GM23248 (cell line): ENCODE results near the gene MRFAP1. TPM values are rescaled to one million over a fixed set of nuclear protein-coding genes. Genes with fewer than 3 reads are reported as not detected.

Experiments used
- DNase-seq: peaks from one replicate; pipeline ENCODE4 v3.0.0-alpha.2; 2015
- H2AFZ ChIP-seq: fragments of 200-600 bp; sonication (generic); 2 replicates; pipeline ENCODE4 v1.6.1; 2016; ENCODE audit warnings: antibody characterized with exemption
- H3F3A ChIP-seq: fragments of 200-600 bp; sonication (generic); 2 replicates; pipeline ENCODE4 v1.6.1; 2016; ENCODE audit warnings: mild to moderate bottlenecking, antibody characterized with exemption, mixed run types; ENCODE audit not compliant: insufficient read depth
- H3K27ac ChIP-seq: fragments of 200-600 bp; sonication (generic); 2 replicates; pipeline ENCODE4 v1.5.1; 2016; ENCODE audit warnings: mild to moderate bottlenecking
- H3K27me3 ChIP-seq: fragments of 200-600 bp; sonication (generic); replicated peaks from 2 replicates; pipeline ENCODE4 v1.6.1; 2016; ENCODE audit warnings: mild to moderate bottlenecking; ENCODE audit not compliant: insufficient read depth
- H3K36me3 ChIP-seq: fragments of 200-600 bp; sonication (generic); 2 replicates; pipeline ENCODE4 v1.6.1; 2016; ENCODE audit warnings: low read depth, mild to moderate bottlenecking
- H3K4me1 ChIP-seq: fragments of 200-600 bp; sonication (generic); 2 replicates; pipeline ENCODE4 v1.6.1; 2016; ENCODE audit warnings: mild to moderate bottlenecking; ENCODE audit not compliant: insufficient read depth
- H3K4me2 ChIP-seq: fragments of 200-600 bp; sonication (generic); one replicate; pipeline ENCODE4 v1.6.1; 2016; ENCODE audit warnings: mild to moderate bottlenecking; ENCODE audit not compliant: unreplicated experiment
- H3K4me3 ChIP-seq: fragments of 200-600 bp; sonication (generic); 2 replicates; pipeline ENCODE4 v1.5.1; 2016; ENCODE audit warnings: mild to moderate bottlenecking
- H3K79me2 ChIP-seq: fragments of 200-600 bp; sonication (generic); 2 replicates; pipeline ENCODE4 v1.6.1; 2016; ENCODE audit warnings: mild to moderate bottlenecking; ENCODE audit not compliant: insufficient read depth
- H3K9ac ChIP-seq: fragments of 200-600 bp; sonication (generic); 2 replicates; pipeline ENCODE4 v1.6.1; 2016; ENCODE audit warnings: mild to moderate bottlenecking
- H3K9me2 ChIP-seq: fragments of 200-600 bp; sonication (generic); 2 replicates; pipeline ENCODE4 v1.6.1; 2016; ENCODE audit warnings: mixed run types, mild to moderate bottlenecking, moderate library complexity; ENCODE audit not compliant: insufficient read depth
- H3K9me3 ChIP-seq: fragments of 200-600 bp; sonication (generic); one replicate; pipeline ENCODE4 v1.6.1; 2017; ENCODE audit warnings: low read depth
- H4K20me1 ChIP-seq: fragments of 200-600 bp; sonication (generic); 2 replicates; pipeline ENCODE4 v1.6.0; 2016; ENCODE audit not compliant: insufficient read depth
- EZH2 ChIP-seq: fragments of 200-600 bp; sonication (generic); IDR thresholded peaks from 2 replicates; pipeline ENCODE4 v1.6.1; 2018; ENCODE audit warnings: antibody characterized with exemption, mild to moderate bottlenecking; ENCODE audit not compliant: insufficient read depth, poor library complexity, severe bottlenecking
- EZH2phosphoT487 ChIP-seq: fragments of 200-600 bp; sonication (generic); IDR thresholded peaks from 2 replicates; pipeline ENCODE4 v1.6.1; 2018; ENCODE audit warnings: antibody characterized with exemption, moderate library complexity, mild to moderate bottlenecking, low read depth; ENCODE audit not compliant: insufficient read depth
- WGBS, 2 experiments: methylation state at CpG; one replicate each; pipeline ENCODE4 v1.1.6; 2015 to 2017; ENCODE audit warnings: low lambda C conversion rate in 2 of 2, low coverage in 1 of 2; ENCODE audit errors: missing lambda C conversion rate in 2 of 2; 5-methylcytosine and 5-hydroxymethylcytosine counted together
- in situ Hi-C: fragments of 300-500 bp; cut with MboI; formaldehyde crosslinking; loops from 2 replicates; pipeline ENCODE4 v1.15.0; 2020
- polyA plus RNA-seq: library from polyadenylated mRNA; unstranded; fragments of >200 nt; fragmentation: Nextera tagmentation; extraction: Ambion mirVana; gene quantifications from 2 replicates; pipeline ENCODE4 v1.2.1, GENCODE V29; 2016
- total RNA-seq: library from RNA; depleted of rRNA; stranded (reverse); fragments of >200 nt; shearing (Covaris generic); gene quantifications from 2 replicates; pipeline ENCODE4 v1.2.3, GENCODE V29; 2014

MRFAP1 gene
- total and polyA plus RNA-seq, 2 experiments from 2014 or later, result 108 to 261 TPM

GRCh38 chr4:6673660-6674499 lies 33.4 kb downstream of the MRFAP1 start:
- WGBS, 2 experiments, result 1 to 2% methylated on average over 81 to 83 of the region's 89 CpGs
- peak; percentile 99 for DNase-seq
- H3K4me1 ChIP-seq, result peaks cover 15% of the 10 kb centered on the region
- H3K27me3 ChIP-seq, result no peaks in the 10 kb centered on the region
- peak overlapping the region; percentile 84 for H3K4me3 ChIP-seq
- H3K79me2 ChIP-seq, result peaks cover 34% of the 10 kb centered on the region
- TF ChIP-seq EZH2, result no peak
- TF ChIP-seq EZH2phosphoT487, result no peak
- H3K36me3 ChIP-seq, result no peaks in the 10 kb centered on the region
- no peaks in the 10 kb centered on the region for H3K9me2 ChIP-seq
- peak overlapping the region; percentile 68 for H3K27ac ChIP-seq
- in situ Hi-C loops, result no loop called here
- no peaks in the 10 kb centered on the region; the same call in 1 of the 2 replicates for H4K20me1 ChIP-seq
- H2AFZ ChIP-seq, result peak overlapping the region; percentile 100
- peak overlapping the region; percentile 87 for H3K4me2 ChIP-seq
- H3K9ac ChIP-seq, result peak overlapping the region; percentile 79
- H3F3A ChIP-seq, result peaks cover 7% of the 10 kb centered on the region
- H3K9me3 ChIP-seq, result no peaks in the 10 kb centered on the region

- H3K9ac ChIP-seq, result peak overlapping the region; percentile 79
- peaks cover 4% of the 10 kb centered on the region for H3F3A ChIP-seq
- H3K4me1 ChIP-seq, result peaks cover 15% of the 10 kb centered on the region
- WGBS, 2 experiments, result 8% methylated on average over 40 of the region's 40 CpGs
- peak overlapping the region; percentile 84 for H3K4me3 ChIP-seq
- TF ChIP-seq EZH2phosphoT487 (no peak), EZH2 (no peak)
- H3K27ac ChIP-seq, result peak overlapping the region; percentile 68; the same call in 1 of the 2 replicates
- no peaks in the 10 kb centered on the region for H3K27me3 ChIP-seq
- no peaks in the 10 kb centered on the region; the same call in 1 of the 2 replicates for H4K20me1 ChIP-seq
- H3K79me2 ChIP-seq, result peaks cover 34% of the 10 kb centered on the region
- no peaks in the 10 kb centered on the region for H3K9me2 ChIP-seq
- peak overlapping the region; percentile 87 for H3K4me2 ChIP-seq
- DNase-seq, result peak; percentile 36
- H3K9me3 ChIP-seq, result no peaks in the 10 kb centered on the region
- peak overlapping the region; percentile 100 for H2AFZ ChIP-seq
- no peaks in the 10 kb centered on the region for H3K36me3 ChIP-seq
- in situ Hi-C loops, result no loop called here
Measured at GRCh38 chr4:6674500-6675149, 34.1 kb downstream of the MRFAP1 start.

GRCh38 chr4:6676722-6677558 lies 36.5 kb downstream of the MRFAP1 start:
- in situ Hi-C loops, result no loop called here

More at GRCh38 chr4:6676722-6677558, 36.5 kb downstream of the MRFAP1 start:
- Histone ChIP-seq H3K27ac (no peak overlapping the region), H3F3A (peaks cover 4% of the 10 kb centered on the region), H3K36me3 (no peaks in the 10 kb centered on the region), H3K27me3 (no peaks in the 10 kb centered on the region), H3K9me2 (no peaks in the 10 kb centered on the region), H3K79me2 (peaks cover 34% of the 10 kb centered on the region), H3K4me1 (peaks cover 15% of the 10 kb centered on the region), H3K4me2 (peak overlapping the region; percentile 43), H3K9me3 (no peaks in the 10 kb centered on the region), H4K20me1 (no peaks in the 10 kb centered on the region; the same call in 1 of the 2 replicates), H2AFZ (no peak overlapping the region), H3K4me3 (no peak overlapping the region), H3K9ac (no peak overlapping the region)
- TF ChIP-seq EZH2phosphoT487 (no peak), EZH2 (no peak)
- DNase-seq, result no peak
- 93 to 97% methylated on average over 21 of the region's 21 CpGs for WGBS, 2 experiments
